Retinal pigment epithelial cell (primary cell): Measurements from ENCODE around the gene KIR2DL3.
"Not testable (repeated sequence)": the region's sequence is repeated elsewhere in the genome, so short reads cannot be mapped to it uniquely, and the experiment has no call there.

Experiments
- DNase-seq: peaks from one replicate; pipeline ENCODE4 v3.0.0-alpha.2; 2010; ENCODE audit warnings: low read depth
- H3K4me3 ChIP-seq: 2 replicates; pipeline ENCODE4 v1.5.1; 2011; ENCODE audit warnings: mild to moderate bottlenecking, low read length, control low read depth, moderate library complexity
- CTCF ChIP-seq: conservative IDR thresholded peaks from 2 replicates; pipeline ENCODE4 v1.5.1; 2011; ENCODE audit warnings: low read depth, low read length, control low read depth, inconsistent platforms

Gene KIR2DL3

GRCh38 chr19:54707962-54708361 is 30.4 kb upstream of the KIR2DL3 start:
- DNase-seq, result no peak
- TF ChIP-seq CTCF, result no peak
- no peak overlapping the region for H3K4me3 ChIP-seq

- no peak for TF ChIP-seq CTCF
- H3K4me3 ChIP-seq, result no peak overlapping the region
- no peak for DNase-seq
Observed at GRCh38 chr19:54708781-54709180, 29.5 kb upstream of the KIR2DL3 start.

- no peak for TF ChIP-seq CTCF
- DNase-seq, result no peak
- H3K4me3 ChIP-seq, result no peak overlapping the region
Observed at GRCh38 chr19:54709212-54709948, 28.9 kb upstream of the KIR2DL3 start.

- not testable (repeated sequence) for DNase-seq, H3K4me3 ChIP-seq
Observed at GRCh38 chr19:54709956-54710355, 28.4 kb upstream of the KIR2DL3 start.

- DNase-seq, result no peak
- H3K4me3 ChIP-seq, result no peak within 1 kb of the TSS
- TF ChIP-seq CTCF, result no peak
Observed at GRCh38 chr19:54724142-54724541, 14.2 kb upstream of the KIR2DL3 start, which contains the start of gene KIR3DL3. TSS of gene KIR3DL3 (plus strand) at chr19:54724442. CDS start at chr19:54724497, 55 bp downstream.

GRCh38 chr19:54724644-54725043 is 13.7 kb upstream of the KIR2DL3 start:
- TF ChIP-seq CTCF, result no peak
- DNase-seq, result no peak
- no peak overlapping the region for H3K4me3 ChIP-seq

- TF ChIP-seq CTCF, result no peak
- no peak overlapping the region for H3K4me3 ChIP-seq
- DNase-seq, result no peak
Observed at GRCh38 chr19:54725321-54725720, 13.0 kb upstream of the KIR2DL3 start.
